Fibroblast of lung (primary cell): ENCODE measurements around the gene IARS1.

ENCODE experiments used
- EZH2 ChIP-seq: IDR thresholded peaks from 2 replicates; pipeline ENCODE4 v1.5.1; 2012; ENCODE audit warnings: low read length, control low read depth, mild to moderate bottlenecking; ENCODE audit errors: missing control alignments
- TF ChIP-seq, protein P1 (sequence below), 2 donors: IDR thresholded peaks in 1 of 2; conservative IDR thresholded peaks in 1 of 2; 1 replicate in 1 of 2; 2 replicates in 1 of 2; pipeline ENCODE4 v1.5.1; 2011 to 2012; ENCODE audit warnings: low read length in 2 of 2, control low read depth in 1 of 2, inconsistent platforms in 1 of 2, low read depth in 1 of 2, mild to moderate bottlenecking in 1 of 2

DNA sequence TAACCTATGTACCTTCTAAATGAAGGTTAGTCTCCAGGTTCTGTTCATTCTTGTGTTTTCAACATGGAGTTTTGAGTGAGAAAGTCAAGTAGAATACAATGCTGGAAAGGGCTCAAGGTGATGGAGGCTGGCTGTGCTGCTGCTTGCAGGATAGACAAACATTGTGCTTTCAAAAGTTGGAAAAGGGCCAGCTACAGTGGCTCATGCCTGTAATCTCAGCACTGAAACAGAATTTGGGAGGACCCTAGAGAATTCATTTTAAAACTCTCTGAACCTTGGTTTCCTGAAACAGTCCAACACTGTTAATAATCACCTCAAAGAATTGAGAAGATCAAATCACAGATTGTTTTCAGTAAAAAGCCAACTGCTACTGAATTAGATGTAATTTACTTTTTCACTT, 15.4 kb upstream of the IARS1 start:
- TF ChIP-seq, protein P1, sequence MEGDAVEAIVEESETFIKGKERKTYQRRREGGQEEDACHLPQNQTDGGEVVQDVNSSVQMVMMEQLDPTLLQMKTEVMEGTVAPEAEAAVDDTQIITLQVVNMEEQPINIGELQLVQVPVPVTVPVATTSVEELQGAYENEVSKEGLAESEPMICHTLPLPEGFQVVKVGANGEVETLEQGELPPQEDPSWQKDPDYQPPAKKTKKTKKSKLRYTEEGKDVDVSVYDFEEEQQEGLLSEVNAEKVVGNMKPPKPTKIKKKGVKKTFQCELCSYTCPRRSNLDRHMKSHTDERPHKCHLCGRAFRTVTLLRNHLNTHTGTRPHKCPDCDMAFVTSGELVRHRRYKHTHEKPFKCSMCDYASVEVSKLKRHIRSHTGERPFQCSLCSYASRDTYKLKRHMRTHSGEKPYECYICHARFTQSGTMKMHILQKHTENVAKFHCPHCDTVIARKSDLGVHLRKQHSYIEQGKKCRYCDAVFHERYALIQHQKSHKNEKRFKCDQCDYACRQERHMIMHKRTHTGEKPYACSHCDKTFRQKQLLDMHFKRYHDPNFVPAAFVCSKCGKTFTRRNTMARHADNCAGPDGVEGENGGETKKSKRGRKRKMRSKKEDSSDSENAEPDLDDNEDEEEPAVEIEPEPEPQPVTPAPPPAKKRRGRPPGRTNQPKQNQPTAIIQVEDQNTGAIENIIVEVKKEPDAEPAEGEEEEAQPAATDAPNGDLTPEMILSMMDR (conservative IDR thresholded peaks at IDR 0.05 in 1 of 2, IDR thresholded peaks at IDR 0.05 in 1 of 2; ENCODE audit: low read depth in 1 of 2, low read length in 2 of 2), result no peak
- no peak for TF ChIP-seq EZH2
